PFSK-1 (cell line): Measurements from ENCODE around the gene PUS10.

Experiments used
- FOXP2 ChIP-seq: optimal IDR thresholded peaks from 2 replicates; pipeline ENCODE3; 2011; ENCODE audit warnings: borderline replicate concordance, control low read depth, inconsistent platforms; ENCODE audit not compliant: insufficient read depth; ENCODE audit errors: extremely low read length, extremely low read depth
- POLR2AphosphoS5 ChIP-seq: IDR thresholded peaks from 2 replicates; pipeline ENCODE4 v1.6.1; 2012; ENCODE audit warnings: low read depth, mild to moderate bottlenecking, control low read depth, low read length, moderate library complexity
- REST ChIP-seq, 2 experiments: IDR thresholded peaks; 2 replicates each; pipeline versions ENCODE4 v1.6.1 to v1.8.0; 2011 to 2012; ENCODE audit warnings: low read depth in 2 of 2, low read length in 2 of 2, control low read depth in 1 of 2, inconsistent platforms in 1 of 2, mild to moderate bottlenecking in 1 of 2, moderate library complexity in 1 of 2; ENCODE audit not compliant: insufficient read depth in 1 of 2
- SIN3A ChIP-seq: IDR thresholded peaks from 2 replicates; pipeline ENCODE4 v1.6.1; 2012; ENCODE audit warnings: mild to moderate bottlenecking, low read length, moderate library complexity, borderline replicate concordance; ENCODE audit not compliant: insufficient read depth
- TAF1 ChIP-seq: IDR thresholded peaks from 2 replicates; pipeline ENCODE4 v1.6.1; 2012; ENCODE audit warnings: low read length, control low read depth, borderline replicate concordance; ENCODE audit not compliant: insufficient read depth

PUS10 gene

GRCh38 chr2:61017003-61017555 lies 976 bp downstream of the PUS10 start:
- 0 out of 2 replicates have a peak, but pooled peaks have one; percentile 37 for TF ChIP-seq SIN3A
- TF ChIP-seq TAF1, result peak; percentile 76; the same call in 1 of the 2 replicates
- no peak; the same call in 1 of the 2 replicates for TF ChIP-seq POLR2AphosphoS5

DNA sequence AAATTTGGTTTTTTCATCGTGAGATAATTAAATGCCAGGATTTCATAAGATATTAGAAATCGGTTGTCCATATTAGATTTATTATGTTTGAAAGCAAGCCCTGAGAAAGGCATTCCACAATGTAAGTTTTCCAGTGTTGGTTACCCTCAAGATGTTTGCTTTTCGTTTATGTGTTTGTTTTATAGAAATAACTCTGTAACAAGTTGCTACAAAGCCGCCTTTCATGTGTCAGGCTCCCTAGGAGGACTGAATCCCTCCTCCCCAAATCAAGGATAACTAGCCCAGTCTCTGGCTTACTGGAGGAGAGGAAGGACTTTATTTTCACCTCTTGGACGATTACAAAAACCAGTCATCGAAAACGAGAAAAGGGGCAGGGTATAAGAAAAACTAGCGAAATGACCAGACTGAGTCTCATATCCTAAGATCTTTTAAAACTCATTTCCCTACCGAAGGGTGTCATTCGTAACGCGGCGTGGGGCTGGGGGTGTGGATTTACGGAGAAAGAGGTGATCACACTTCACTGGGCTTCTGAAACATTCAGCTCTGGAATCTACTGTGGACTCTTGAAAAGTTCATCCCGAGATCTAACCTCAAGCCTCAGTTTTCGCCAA lies 1.6 kb downstream of the PUS10 start:
- TF ChIP-seq FOXP2, result no peak
- no peak for TF ChIP-seq POLR2AphosphoS5
- no peak for TF ChIP-seq REST (IDR thresholded peaks at IDR 0.05; ENCODE audit: insufficient read depth in 1 of 2, low read depth in 2 of 2, low read length in 2 of 2)
- no peak for TF ChIP-seq TAF1
- TF ChIP-seq SIN3A, result no peak

DNA sequence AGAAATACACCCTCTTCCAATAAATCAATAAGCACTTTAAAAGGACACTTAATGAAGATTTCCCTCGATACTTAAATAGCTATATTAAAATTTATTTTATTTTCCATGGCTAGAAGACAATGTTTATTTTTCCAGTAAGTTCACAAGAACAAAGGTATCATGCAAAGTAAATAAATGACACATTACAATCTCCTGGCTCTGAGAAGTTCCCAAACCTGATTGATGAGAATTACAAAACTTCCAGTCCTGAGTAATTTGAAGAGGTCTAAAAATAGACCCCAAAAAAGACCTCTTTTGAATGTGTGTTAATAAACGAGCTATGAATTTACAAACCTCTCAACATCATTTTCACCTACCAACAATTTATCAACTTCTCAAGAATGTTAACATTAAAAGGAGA lies 2.1 kb downstream of the PUS10 start:
- TF ChIP-seq POLR2AphosphoS5, result no peak
- TF ChIP-seq FOXP2, result no peak
- TF ChIP-seq TAF1, result no peak
- no peak for TF ChIP-seq SIN3A
- TF ChIP-seq REST (IDR thresholded peaks at IDR 0.05; ENCODE audit: insufficient read depth in 1 of 2, low read depth in 2 of 2, low read length in 2 of 2), result no peak

DNA sequence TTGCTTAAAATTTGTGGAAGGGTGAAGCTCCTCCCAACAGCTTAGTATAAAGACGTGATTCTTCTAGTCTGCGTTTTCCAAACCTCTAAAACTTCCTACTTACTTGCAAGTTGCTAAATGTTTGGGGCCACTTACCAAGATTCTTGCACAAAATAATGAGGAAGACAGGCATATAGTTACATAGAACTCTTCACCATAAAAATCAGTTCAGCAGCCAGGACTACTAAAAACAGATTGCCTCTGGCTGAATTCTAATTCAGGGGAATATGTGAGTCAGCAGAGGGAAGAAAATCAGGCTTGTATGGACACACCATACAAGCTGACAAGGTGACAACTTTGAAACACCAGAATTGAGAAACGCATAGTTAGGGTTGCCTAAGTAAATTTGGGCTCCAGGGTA lies 3.3 kb downstream of the PUS10 start:
- TF ChIP-seq TAF1 (no peak), FOXP2 (no peak), SIN3A (no peak), REST (IDR thresholded peaks at IDR 0.05; ENCODE audit: insufficient read depth in 1 of 2, low read depth in 2 of 2, low read length in 2 of 2) (no peak), POLR2AphosphoS5 (no peak)

DNA sequence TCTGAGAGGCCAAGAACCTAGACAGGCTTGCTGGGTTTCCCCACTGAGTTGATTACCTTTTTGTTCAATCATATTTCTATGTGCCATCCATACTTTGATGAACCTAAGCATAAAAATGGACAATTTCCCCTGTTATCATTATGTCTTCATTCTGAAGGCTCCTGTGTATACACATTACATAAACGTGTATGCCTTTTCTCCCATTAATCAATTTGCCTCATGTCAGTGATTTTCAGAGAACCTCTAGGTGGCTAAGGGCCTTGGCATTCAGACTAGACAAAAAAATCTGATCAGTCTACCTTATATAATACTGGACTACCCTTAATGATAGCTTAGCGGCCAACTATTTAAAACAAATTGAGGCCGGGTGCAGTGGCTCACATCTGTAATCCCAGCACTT lies 4.7 kb downstream of the PUS10 start:
- no peak for TF ChIP-seq REST (IDR thresholded peaks at IDR 0.05; ENCODE audit: insufficient read depth in 1 of 2, low read depth in 2 of 2, low read length in 2 of 2)
- TF ChIP-seq FOXP2, result no peak
- TF ChIP-seq SIN3A, result no peak
- no peak for TF ChIP-seq TAF1
- TF ChIP-seq POLR2AphosphoS5, result no peak
